PFSK-1 (cell line): ENCODE results near the gene MCM7.

Experiments used
- FOXP2 ChIP-seq: optimal IDR thresholded peaks from 2 replicates; pipeline ENCODE3; 2011; ENCODE audit warnings: borderline replicate concordance, control low read depth, inconsistent platforms; ENCODE audit not compliant: insufficient read depth; ENCODE audit errors: extremely low read length, extremely low read depth
- POLR2AphosphoS5 ChIP-seq: IDR thresholded peaks from 2 replicates; pipeline ENCODE4 v1.6.1; 2012; ENCODE audit warnings: low read depth, mild to moderate bottlenecking, control low read depth, low read length, moderate library complexity
- REST ChIP-seq, 2 experiments: IDR thresholded peaks; 2 replicates each; pipeline versions ENCODE4 v1.6.1 to v1.8.0; 2011 to 2012; ENCODE audit warnings: low read depth in 2 of 2, low read length in 2 of 2, control low read depth in 1 of 2, inconsistent platforms in 1 of 2, mild to moderate bottlenecking in 1 of 2, moderate library complexity in 1 of 2; ENCODE audit not compliant: insufficient read depth in 1 of 2
- SIN3A ChIP-seq: IDR thresholded peaks from 2 replicates; pipeline ENCODE4 v1.6.1; 2012; ENCODE audit warnings: mild to moderate bottlenecking, low read length, moderate library complexity, borderline replicate concordance; ENCODE audit not compliant: insufficient read depth
- TAF1 ChIP-seq: IDR thresholded peaks from 2 replicates; pipeline ENCODE4 v1.6.1; 2012; ENCODE audit warnings: low read length, control low read depth, borderline replicate concordance; ENCODE audit not compliant: insufficient read depth

MCM7 gene

DNA sequence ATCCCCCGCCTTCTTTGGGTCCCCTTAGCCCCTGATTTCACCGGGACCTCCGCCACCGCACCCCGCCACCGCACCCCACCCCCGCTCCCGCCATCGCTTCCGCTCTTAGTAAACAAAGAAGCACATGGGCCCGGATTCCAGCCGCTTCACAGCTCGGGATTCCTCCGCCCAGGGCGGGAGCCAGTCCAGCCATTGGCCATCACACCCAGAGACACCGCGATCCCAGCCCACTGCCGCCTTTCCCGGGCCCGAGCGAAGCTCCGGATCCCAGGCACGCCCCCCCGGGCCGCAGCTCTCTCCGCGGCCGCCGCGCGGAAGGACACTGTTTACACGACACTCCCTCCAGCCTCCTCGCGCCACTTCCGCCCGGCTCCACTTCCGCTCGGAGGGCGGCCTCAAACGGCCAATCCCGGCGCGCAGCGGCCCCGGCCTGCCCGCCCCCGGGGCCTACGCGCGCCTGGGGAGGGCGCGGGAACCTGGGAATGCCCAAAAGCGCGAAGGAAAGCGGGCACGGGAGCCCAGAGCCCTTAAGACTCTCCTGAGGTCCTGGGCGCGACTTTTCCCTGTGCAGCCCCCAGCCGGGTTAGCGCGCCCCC, 679 bp downstream of the MCM7 start:
- 0 out of 2 replicates have a peak, but pooled peaks have one; percentile 35 for TF ChIP-seq TAF1
- no peak for TF ChIP-seq REST (IDR thresholded peaks at IDR 0.05; ENCODE audit: insufficient read depth in 1 of 2, low read depth in 2 of 2, low read length in 2 of 2)
- TF ChIP-seq POLR2AphosphoS5: peak; percentile 30; the same call in 1 of the 2 replicates
- no peak for TF ChIP-seq FOXP2
- peak; percentile 96; the same call in 1 of the 2 replicates for TF ChIP-seq SIN3A

GRCh38 chr7:100099452-100099851, 1.7 kb downstream of the MCM7 start:
- TF ChIP-seq POLR2AphosphoS5 (no peak), FOXP2 (no peak), SIN3A (no peak), REST (IDR thresholded peaks at IDR 0.05; ENCODE audit: insufficient read depth in 1 of 2, low read depth in 2 of 2, low read length in 2 of 2) (no peak), TAF1 (no peak)

- TF ChIP-seq FOXP2: no peak
- no peak for TF ChIP-seq REST (IDR thresholded peaks at IDR 0.05; ENCODE audit: insufficient read depth in 1 of 2, low read depth in 2 of 2, low read length in 2 of 2)
- no peak for TF ChIP-seq SIN3A
- TF ChIP-seq POLR2AphosphoS5: no peak
- no peak for TF ChIP-seq TAF1
These were observed 2.3 kb downstream of the MCM7 start for GRCh38 chr7:100098913-100099312.

GRCh38 chr7:100095704-100096103, 5.5 kb downstream of the MCM7 start:
- peak; percentile 29; the same call in 1 of the 2 replicates for TF ChIP-seq POLR2AphosphoS5
- TF ChIP-seq FOXP2: no peak

GRCh38 chr7:100095289-100095688, 5.9 kb downstream of the MCM7 start:
- no peak for TF ChIP-seq TAF1
- peak; percentile 60; the same call in 1 of the 2 replicates for TF ChIP-seq POLR2AphosphoS5

DNA sequence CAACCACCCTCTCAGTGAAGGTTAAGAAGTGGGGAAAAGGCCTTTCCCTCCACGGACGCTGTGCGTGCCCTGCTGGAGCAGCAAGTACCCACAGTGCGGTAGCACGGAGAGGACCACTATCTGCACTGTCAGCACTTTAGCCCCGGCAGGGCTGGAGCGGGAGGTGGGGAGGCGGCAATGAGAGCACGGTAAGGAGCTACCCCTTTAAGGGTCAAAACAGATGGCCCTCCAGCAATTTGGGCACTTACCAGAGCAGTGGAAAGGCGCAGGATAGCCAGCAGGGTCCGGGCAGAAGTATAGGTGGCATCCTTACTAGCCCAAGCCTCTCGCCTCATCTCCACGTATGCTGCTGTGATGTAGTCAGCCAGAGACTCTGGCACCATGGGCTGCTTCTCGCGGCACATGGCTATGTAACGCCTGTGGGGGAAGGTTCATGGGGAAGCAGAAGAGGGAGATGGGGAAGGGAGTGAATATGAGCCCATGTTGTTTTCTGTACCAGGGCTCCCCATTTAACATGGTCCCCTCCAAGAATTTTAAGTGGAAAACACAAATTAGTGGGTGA, 7.2 kb downstream of the MCM7 start:
- TF ChIP-seq FOXP2: no peak
- TF ChIP-seq SIN3A: no peak
- TF ChIP-seq POLR2AphosphoS5: no peak
- TF ChIP-seq REST (IDR thresholded peaks at IDR 0.05; ENCODE audit: insufficient read depth in 1 of 2, low read depth in 2 of 2, low read length in 2 of 2): no peak
- TF ChIP-seq TAF1: no peak
